Calu3 (cell line): ENCODE results near the gene ENOX2. TPM values are rescaled to one million over a fixed set of nuclear protein-coding genes. Genes with fewer than 3 reads are reported as not detected.
A peak's percentile ranks its signal among the peaks of the same experiment; 100 is the strongest.

Experiments used
- BruUV-seq: library from RNA; stranded (reverse); fragments of 400-500 nt; replicated peaks from 2 replicates; lab custom pipeline; 2021; lab: Mats Ljungman, UMichigan
- CTCF ChIA-PET: fragments of 300-600 bp; sonication (Branson Sonifier 250); formaldehyde crosslinking; loops from one replicate; lab custom pipeline; 2022; ENCODE audit warnings: antibody characterized with exemption; lab: Charles Lee
- DNase-seq: peaks from one replicate; pipeline ENCODE4 v3.0.0; 2022
- H3K27ac Mint-ChIP-seq: one replicate; pipeline ENCODE4 v1.8.0; 2022; ENCODE audit warnings: mixed read lengths; ENCODE audit not compliant: unreplicated experiment
- H3K27me3 Mint-ChIP-seq: one replicate; pipeline ENCODE4 v1.8.0; 2022; ENCODE audit warnings: mixed read lengths; ENCODE audit not compliant: unreplicated experiment
- H3K36me3 Mint-ChIP-seq: one replicate; pipeline ENCODE4 v1.8.0; 2022; ENCODE audit warnings: mild to moderate bottlenecking, moderate library complexity, mixed read lengths; ENCODE audit not compliant: insufficient read depth, unreplicated experiment
- H3K4me1 Mint-ChIP-seq: one replicate; pipeline ENCODE4 v1.8.0; 2022; ENCODE audit warnings: mild to moderate bottlenecking, low read depth, mixed read lengths; ENCODE audit not compliant: unreplicated experiment
- H3K4me3 Mint-ChIP-seq: one replicate; pipeline ENCODE4 v1.8.0; 2022; ENCODE audit warnings: mild to moderate bottlenecking, low read depth, moderate library complexity, mixed read lengths; ENCODE audit not compliant: unreplicated experiment
- H3K9me3 Mint-ChIP-seq: one replicate; pipeline ENCODE4 v1.8.0; 2022; ENCODE audit warnings: low read depth, mixed read lengths; ENCODE audit not compliant: unreplicated experiment
- CTCF ChIP-seq: fragments of 200-600 bp; IDR thresholded peaks from one replicate; pipeline ENCODE4 v1.8.0; 2022; ENCODE audit warnings: antibody characterized with exemption; ENCODE audit not compliant: unreplicated experiment
- intact Hi-C: fragments of 100-400 bp; cut with micrococcal nuclease; formaldehyde crosslinking; loops from one replicate; pipeline ENCODE4 v1.10.0; 2022; ENCODE audit not compliant: unreplicated experiment
- total RNA-seq: library from RNA; stranded (reverse); gene quantifications from 2 replicates; pipeline ENCODE4 v1.2.3, GENCODE V29; 2022

ENOX2 gene
- total RNA-seq, 1 experiment from 2014 or later = 23.4 TPM

DNA sequence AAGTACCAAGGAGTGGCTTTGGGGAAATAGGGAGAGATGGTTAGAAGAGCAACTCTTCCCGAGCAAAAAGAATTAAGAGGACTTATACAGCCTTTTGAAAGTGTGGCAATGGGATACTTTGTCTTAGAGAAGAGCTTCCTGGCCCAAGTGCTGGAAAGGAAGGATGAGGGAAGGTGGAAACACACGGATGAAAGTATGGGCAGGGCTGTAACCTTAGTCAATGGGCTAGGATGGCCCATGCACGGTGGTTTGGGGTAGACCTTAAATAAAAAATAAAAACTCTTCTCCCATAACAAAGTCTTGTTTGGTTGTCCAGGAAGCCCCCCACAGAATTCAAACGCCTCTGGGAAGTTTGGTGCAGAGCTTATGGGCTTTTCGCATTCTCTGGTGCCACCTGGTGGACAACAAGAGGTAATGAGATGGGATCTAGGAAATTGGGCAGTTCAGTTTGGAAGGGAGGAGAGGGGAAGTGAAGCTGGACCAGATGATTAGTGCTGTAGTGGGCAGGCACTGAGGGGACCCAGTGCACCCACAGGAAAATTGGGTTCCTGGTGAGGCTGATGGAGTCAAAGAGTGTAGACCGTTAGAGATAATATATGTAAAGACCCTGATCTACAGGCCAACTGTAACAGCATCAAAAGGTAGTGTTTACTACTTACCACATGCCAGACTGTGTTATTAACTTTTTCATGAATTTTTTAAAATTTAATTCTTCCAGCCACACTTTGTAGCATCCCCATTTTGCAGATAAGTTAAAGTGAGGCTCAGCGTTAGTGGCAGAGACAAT is 13.8 kb upstream of the ENOX2 start:
- H3K27ac Mint-ChIP-seq = no peak overlapping the region
- DNase-seq = peak; percentile 42
- no peaks in the 10 kb centered on the region for H3K4me1 Mint-ChIP-seq
- no TSS peak for BruUV-seq
- peaks cover 26% of the 10 kb centered on the region for H3K27me3 Mint-ChIP-seq
- TF ChIP-seq CTCF = peak; percentile 72
- no peaks in the 10 kb centered on the region for H3K9me3 Mint-ChIP-seq
- intact Hi-C loops = loop anchor here (1.0 to 5.0 kb wide), 2 partner anchors 524 to 585 kb away; no protein-coding TSS in a partner anchor
- H3K4me3 Mint-ChIP-seq = no peak overlapping the region
- no peaks in the 10 kb centered on the region for H3K36me3 Mint-ChIP-seq
- CTCF ChIA-PET = interaction anchor here (1.0 to 1.4 kb wide), 6 partner anchors 39 to 586 kb away, joined by 3 to 26 read pairs (median 4); no protein-coding TSS in a partner anchor

GRCh38 chrX:130915302-130915701 is 12.3 kb upstream of the ENOX2 start:
- no peaks in the 10 kb centered on the region for H3K4me1 Mint-ChIP-seq
- CTCF ChIA-PET = interaction anchor here (1.6 kb wide), 1 partner anchor 339 kb away, joined by 5 read pairs; no protein-coding TSS in a partner anchor
- H3K27ac Mint-ChIP-seq = no peak overlapping the region
- H3K36me3 Mint-ChIP-seq = no peaks in the 10 kb centered on the region
- intact Hi-C loops = loop anchor here (2.0 to 5.0 kb wide), 2 partner anchors 379 to 583 kb away; no protein-coding TSS in a partner anchor
- peaks cover 23% of the 10 kb centered on the region for H3K27me3 Mint-ChIP-seq
- no peak for TF ChIP-seq CTCF
- no peaks in the 10 kb centered on the region for H3K9me3 Mint-ChIP-seq
- no peak overlapping the region for H3K4me3 Mint-ChIP-seq
- no TSS peak for BruUV-seq
- no peak for DNase-seq

GRCh38 chrX:130909469-130910136 is 6.6 kb upstream of the ENOX2 start:
- intact Hi-C loops = loop anchor here (10.0 kb wide), 1 partner anchor 335 kb away; no protein-coding TSS in a partner anchor

More at GRCh38 chrX:130909469-130910136, 6.6 kb upstream of the ENOX2 start:
- Mint-ChIP-seq H3K4me3 (no peak overlapping the region), H3K9me3 (no peaks in the 10 kb centered on the region), H3K27ac (no peak overlapping the region), H3K36me3 (no peaks in the 10 kb centered on the region), H3K27me3 (no peaks in the 10 kb centered on the region), H3K4me1 (no peaks in the 10 kb centered on the region)
- no TSS peak for BruUV-seq
- no peak for DNase-seq
- no peak for TF ChIP-seq CTCF
- CTCF ChIA-PET = no interaction called here
